SK-N-SH (cell line): ENCODE data around the gene HOXA6. TPM values are rescaled to one million over a fixed set of nuclear protein-coding genes. Genes with fewer than 3 reads are reported as not detected.

ENCODE experiments used
- CTCF ChIA-PET: fragments of 300-600, 350-600 bp; formaldehyde crosslinking; extraction: SDS; loops from one replicate; lab custom pipeline; 2021; lab: Yijun Ruan, JAX
- POLR2A ChIA-PET: fragments of 350-600 bp; sonication (Branson Sonifier 250); formaldehyde crosslinking; extraction: SDS; loops from one replicate; lab custom pipeline; 2020; ENCODE audit warnings: antibody characterized with exemption, inconsistent platforms; lab: Yijun Ruan, JAX
- DNase-seq: peaks from one replicate; pipeline ENCODE4 v3.0.0; 2012
- H2AFZ ChIP-seq: fragments of 200-600 bp; sonication (generic); 2 replicates; pipeline ENCODE4 v1.8.1; 2016; ENCODE audit warnings: antibody characterized with exemption, mild to moderate bottlenecking, low read depth
- H3F3A ChIP-seq: fragments of 200-600 bp; sonication (generic); replicated peaks from 2 replicates; pipeline ENCODE3; 2016; ENCODE audit warnings: antibody characterized with exemption, mild to moderate bottlenecking; ENCODE audit not compliant: insufficient read depth
- H3K27ac ChIP-seq, 2 experiments: fragments of 200-500 bp in 1 of 2; fragments of 200-600 bp in 1 of 2; sonication (Bioruptor generic) in 1 of 2; sonication (generic), shearing (Covaris generic) in 1 of 2; 2 replicates each; pipeline versions ENCODE4 v1.5.1 to v1.6.1; 2014 to 2016; ENCODE audit warnings: low read depth in 2 of 2, inconsistent platforms in 1 of 2, low read length in 1 of 2, mild to moderate bottlenecking in 1 of 2, mixed read lengths in 1 of 2
- H3K27me3 ChIP-seq: fragments of 200-600 bp; sonication (generic), shearing (Covaris generic); 2 replicates; pipeline ENCODE4 v1.6.1; 2016; ENCODE audit warnings: mixed run types; ENCODE audit not compliant: insufficient read depth
- H3K36me3 ChIP-seq, 2 experiments: fragments of 200-500 bp in 1 of 2; fragments of 200-600 bp in 1 of 2; sonication (Bioruptor generic) in 1 of 2; sonication (generic) in 1 of 2; replicated peaks in 1 of 2; 2 replicates each; pipeline versions ENCODE3 to v1.5.1; 2014 to 2016; ENCODE audit warnings: low read length in 1 of 2, mild to moderate bottlenecking in 1 of 2; ENCODE audit not compliant: insufficient read depth in 2 of 2, control insufficient read depth in 1 of 2
- H3K4me1 ChIP-seq, 2 experiments: fragments of 200-500 bp in 1 of 2; fragments of 200-600 bp in 1 of 2; sonication (Bioruptor generic) in 1 of 2; sonication (generic), shearing (Covaris generic) in 1 of 2; 2 replicates each; pipeline versions ENCODE4 v1.5.1 to v1.6.1; 2014 to 2016; ENCODE audit warnings: low read depth in 1 of 2, low read length in 1 of 2, mixed run types in 1 of 2; ENCODE audit not compliant: insufficient read depth in 2 of 2, control insufficient read depth in 1 of 2
- H3K4me2 ChIP-seq: fragments of 200-600 bp; sonication (generic), shearing (Covaris generic); 2 replicates; pipeline ENCODE4 v1.6.1; 2017; ENCODE audit warnings: mixed run types
- H3K4me3 ChIP-seq, 2 experiments: fragments of 200-500 bp in 1 of 2; fragments of 200-600 bp in 1 of 2; sonication (Bioruptor generic) in 1 of 2; sonication (generic), shearing (Covaris generic) in 1 of 2; 2 replicates each; pipeline versions ENCODE4 v1.5.1 to v1.8.1; 2014 to 2016; ENCODE audit warnings: low read depth in 2 of 2, inconsistent platforms in 1 of 2, low read length in 1 of 2, mild to moderate bottlenecking in 1 of 2, mixed read lengths in 1 of 2, moderate library complexity in 1 of 2
- H3K79me2 ChIP-seq: fragments of 200-600 bp; sonication (generic); 2 replicates; pipeline ENCODE4 v1.8.1; 2017; ENCODE audit warnings: mild to moderate bottlenecking; ENCODE audit not compliant: insufficient read depth
- H3K9ac ChIP-seq: fragments of 200-600 bp; sonication (generic); 2 replicates; pipeline ENCODE4 v1.6.1; 2017; ENCODE audit warnings: mixed run types
- H3K9me2 ChIP-seq: fragments of 200-600 bp; sonication (generic); 2 replicates; pipeline ENCODE4 v1.6.1; 2017; ENCODE audit warnings: mixed run types
- H3K9me3 ChIP-seq: fragments of 200-600 bp; sonication (generic); 2 replicates; pipeline ENCODE4 v1.6.1; 2017; ENCODE audit warnings: mixed run types, mild to moderate bottlenecking, moderate library complexity
- H4K20me1 ChIP-seq: fragments of 200-600 bp; sonication (generic); 2 replicates; pipeline ENCODE4 v1.6.1; 2017; ENCODE audit warnings: mild to moderate bottlenecking, mixed run types; ENCODE audit not compliant: insufficient read depth
- ELF1 ChIP-seq: IDR thresholded peaks from 2 replicates; pipeline ENCODE4 v1.4.0; 2012
- FOXJ3 ChIP-seq: sonication (generic); formaldehyde crosslinking; IDR thresholded peaks from 2 replicates; pipeline ENCODE4 v1.5.1; 2020; ENCODE audit warnings: mild to moderate bottlenecking, missing genetic modification reagents
- FOXM1 ChIP-seq: IDR thresholded peaks from 2 replicates; pipeline ENCODE4 v1.4.0; 2012; ENCODE audit warnings: low read depth, mild to moderate bottlenecking
- GABPA ChIP-seq: IDR thresholded peaks from 2 replicates; pipeline ENCODE4 v1.4.0; 2012; ENCODE audit warnings: low read depth, mild to moderate bottlenecking
- JUND ChIP-seq: IDR thresholded peaks from 2 replicates; pipeline ENCODE4 v1.4.0; 2012
- MEF2A ChIP-seq: IDR thresholded peaks from 2 replicates; pipeline ENCODE4 v1.4.0; 2012; ENCODE audit warnings: low read depth, borderline replicate concordance
- NFIC ChIP-seq: IDR thresholded peaks from 2 replicates; pipeline ENCODE4 v1.4.0; 2012; ENCODE audit warnings: borderline replicate concordance
- NRF1 ChIP-seq: IDR thresholded peaks from 2 replicates; pipeline ENCODE4 v1.6.1; 2012; ENCODE audit warnings: low read depth, mild to moderate bottlenecking, low read length
- POLR2AphosphoS5 ChIP-seq: IDR thresholded peaks from 2 replicates; pipeline ENCODE4 v1.6.1; 2012; ENCODE audit warnings: low read depth, low read length
- RAD21 ChIP-seq: IDR thresholded peaks from 2 replicates; pipeline ENCODE4 v1.6.1; 2012; ENCODE audit warnings: mild to moderate bottlenecking, low read length
- RCOR1 ChIP-seq: fragments of 150-350 bp; IDR thresholded peaks from 2 replicates; pipeline ENCODE4 v1.6.1; 2017; ENCODE audit warnings: antibody characterized with exemption, low read length
- TCF12 ChIP-seq: IDR thresholded peaks from 2 replicates; pipeline ENCODE4 v1.4.0; 2012
- WGBS: methylation state at CpG from one replicate; pipeline ENCODE4 v1.1.6; 2017; ENCODE audit warnings: low lambda C conversion rate; 5-methylcytosine and 5-hydroxymethylcytosine counted together
- polyA plus RNA-seq, 3 experiments: library from polyadenylated mRNA; depleted of rRNA; stranded (reverse); fragments of >200 nt; gene quantifications; 2 replicates each; pipeline ENCODE4 v1.2.3, GENCODE V29; 2012
- TF ChIP-seq, protein P1 (sequence below): fragments of 150-350 bp; IDR thresholded peaks from 2 replicates; pipeline ENCODE4 v1.6.1; 2017; ENCODE audit warnings: antibody characterized with exemption, low read length, low read depth, borderline replicate concordance
- TF ChIP-seq, protein P2 (sequence below): IDR thresholded peaks from 2 replicates; pipeline ENCODE4 v1.4.0; 2012; ENCODE audit warnings: low read depth, borderline replicate concordance
- TF ChIP-seq, protein P3 (sequence below): IDR thresholded peaks from 2 replicates; pipeline ENCODE4; 2012
- TF ChIP-seq, protein P4 (sequence below): IDR thresholded peaks from 2 replicates; pipeline ENCODE4 v1.6.1; 2012; ENCODE audit warnings: mild to moderate bottlenecking, low read depth, low read length, moderate library complexity

Gene HOXA6
- polyA plus RNA-seq, 1 of the 3 experiments (the other 2 are of a cell fraction) = not detected

DNA sequence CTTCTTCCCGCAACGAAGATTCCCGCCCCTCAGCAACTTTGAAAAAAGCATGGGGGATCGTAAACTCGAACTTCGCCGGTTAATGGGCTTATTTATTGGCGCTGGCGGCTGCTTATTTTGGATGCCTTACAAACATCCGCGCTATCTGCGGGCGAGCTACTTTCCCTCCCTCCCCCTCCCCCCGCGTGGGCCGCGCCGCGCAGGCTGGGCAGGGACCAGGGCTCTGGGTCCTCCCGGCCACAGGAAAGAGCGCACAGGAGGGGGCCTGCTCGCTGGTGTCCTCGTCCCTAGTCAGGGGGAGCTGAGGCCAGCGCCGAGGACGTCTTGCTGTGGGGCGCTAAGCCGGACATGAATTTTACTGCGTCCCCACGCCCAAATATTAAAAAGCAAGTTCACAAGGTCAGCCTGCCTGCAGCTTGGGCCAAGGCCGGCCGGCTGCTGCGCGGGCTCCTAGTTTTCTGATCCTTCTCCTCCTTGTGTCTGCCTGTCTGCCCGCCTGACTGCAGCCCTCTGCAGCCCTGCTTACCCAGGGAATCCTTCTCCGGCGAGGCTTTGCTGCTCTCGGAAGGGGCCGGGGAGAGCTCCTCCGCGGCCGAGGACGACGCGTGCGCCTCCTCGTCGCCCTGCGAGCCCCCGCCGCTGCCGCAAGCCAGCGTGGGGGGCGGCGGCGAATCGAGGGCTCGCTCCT is 25.4 kb upstream of the HOXA6 start:
- 13% methylated on average over 27 of the region's 58 CpGs for WGBS
- Histone ChIP-seq H3K4me1 (peaks cover 0 to 2% of the 10 kb centered on the region in 2 experiments; a peak in 1 of 4 replicates), H4K20me1 (peaks cover 13% of the 10 kb centered on the region), H3K4me2 (peak overlapping the region; percentile 58), H3K36me3 (no peaks in the 10 kb centered on the region), H3K9me2 (no peaks in the 10 kb centered on the region), H3F3A (peaks cover 7% of the 10 kb centered on the region), H3K4me3 (peak overlapping the region in 1 of 2 experiments; percentile 14; a peak in 3 of 4 replicates), H3K27me3 (peaks cover 100% of the 10 kb centered on the region), H3K27ac (no peak overlapping the region), H3K79me2 (no peaks in the 10 kb centered on the region), H3K9ac (no peak overlapping the region), H3K9me3 (no peaks in the 10 kb centered on the region), H2AFZ (peak overlapping the region; percentile 18; the same call in 1 of the 2 replicates)
- CTCF ChIA-PET = interaction anchor here (0.6 to 12.3 kb wide), 11 partner anchors 7 to 804 kb away, joined by 3 to 205 read pairs (median 3); partner anchors contain the start of genes HOXA5 and HOXA9
- TF ChIP-seq, protein P1, sequence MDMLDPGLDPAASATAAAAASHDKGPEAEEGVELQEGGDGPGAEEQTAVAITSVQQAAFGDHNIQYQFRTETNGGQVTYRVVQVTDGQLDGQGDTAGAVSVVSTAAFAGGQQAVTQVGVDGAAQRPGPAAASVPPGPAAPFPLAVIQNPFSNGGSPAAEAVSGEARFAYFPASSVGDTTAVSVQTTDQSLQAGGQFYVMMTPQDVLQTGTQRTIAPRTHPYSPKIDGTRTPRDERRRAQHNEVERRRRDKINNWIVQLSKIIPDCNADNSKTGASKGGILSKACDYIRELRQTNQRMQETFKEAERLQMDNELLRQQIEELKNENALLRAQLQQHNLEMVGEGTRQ = no peak
- TF ChIP-seq GABPA = no peak
- TF ChIP-seq RCOR1 = no peak
- TF ChIP-seq RAD21 = no peak
- TF ChIP-seq, protein P2, sequence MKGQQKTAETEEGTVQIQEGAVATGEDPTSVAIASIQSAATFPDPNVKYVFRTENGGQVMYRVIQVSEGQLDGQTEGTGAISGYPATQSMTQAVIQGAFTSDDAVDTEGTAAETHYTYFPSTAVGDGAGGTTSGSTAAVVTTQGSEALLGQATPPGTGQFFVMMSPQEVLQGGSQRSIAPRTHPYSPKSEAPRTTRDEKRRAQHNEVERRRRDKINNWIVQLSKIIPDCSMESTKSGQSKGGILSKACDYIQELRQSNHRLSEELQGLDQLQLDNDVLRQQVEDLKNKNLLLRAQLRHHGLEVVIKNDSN = no peak
- TF ChIP-seq JUND = no peak
- no peak for TF ChIP-seq NRF1
- TF ChIP-seq ELF1 = no peak
- no peak for TF ChIP-seq FOXM1
- TF ChIP-seq, protein P3, sequence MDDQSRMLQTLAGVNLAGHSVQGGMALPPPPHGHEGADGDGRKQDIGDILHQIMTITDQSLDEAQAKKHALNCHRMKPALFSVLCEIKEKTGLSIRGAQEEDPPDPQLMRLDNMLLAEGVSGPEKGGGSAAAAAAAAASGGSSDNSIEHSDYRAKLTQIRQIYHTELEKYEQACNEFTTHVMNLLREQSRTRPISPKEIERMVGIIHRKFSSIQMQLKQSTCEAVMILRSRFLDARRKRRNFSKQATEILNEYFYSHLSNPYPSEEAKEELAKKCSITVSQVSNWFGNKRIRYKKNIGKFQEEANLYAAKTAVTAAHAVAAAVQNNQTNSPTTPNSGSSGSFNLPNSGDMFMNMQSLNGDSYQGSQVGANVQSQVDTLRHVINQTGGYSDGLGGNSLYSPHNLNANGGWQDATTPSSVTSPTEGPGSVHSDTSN = no peak
- TF ChIP-seq TCF12 = no peak
- TF ChIP-seq NFIC = no peak
- no peak for TF ChIP-seq POLR2AphosphoS5
- DNase-seq = peak; percentile 66
- POLR2A ChIA-PET = no interaction called here

DNA sequence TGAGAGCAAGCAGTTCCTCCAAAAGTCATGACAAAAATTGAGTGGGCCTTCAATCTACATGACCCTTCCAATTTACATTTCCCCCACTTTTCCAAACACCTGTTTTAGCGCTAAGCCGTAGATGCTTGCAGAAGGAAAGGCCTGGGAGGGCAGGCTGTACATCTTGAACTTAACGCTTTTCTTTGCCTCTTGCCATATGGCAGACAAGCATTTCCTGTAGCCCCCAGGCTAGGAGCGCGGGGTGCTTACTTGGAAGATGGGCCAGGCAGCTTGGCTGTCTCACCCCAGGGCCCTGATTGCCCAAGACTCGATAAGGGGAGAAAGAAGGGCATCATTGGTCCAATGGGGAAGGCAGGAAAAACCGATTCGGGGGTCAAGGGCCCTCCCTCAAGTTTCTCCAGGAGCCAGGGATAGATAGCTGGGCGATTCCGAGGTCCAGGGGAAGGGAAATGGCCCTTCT is 24.8 kb upstream of the HOXA6 start:
- H4K20me1 ChIP-seq = peaks cover 13% of the 10 kb centered on the region
- no peaks in the 10 kb centered on the region for H3K9me3 ChIP-seq
- peaks cover 100% of the 10 kb centered on the region for H3K27me3 ChIP-seq
- H3K9me2 ChIP-seq = no peaks in the 10 kb centered on the region
- no peak for DNase-seq
- ChIA-PET POLR2A (no interaction called here), CTCF (interaction anchor here (0.6 to 12.3 kb wide), 9 partner anchors 2 to 505 kb away, joined by 3 to 205 read pairs (median 4); partner anchors contain the start of genes HOXA10, HOXA5 and HOXA9)
- H3K4me1 ChIP-seq = peaks cover 0 to 2% of the 10 kb centered on the region in 2 experiments; a peak in 1 of 4 replicates
- no peak overlapping the region for H2AFZ ChIP-seq
- H3K36me3 ChIP-seq = no peaks in the 10 kb centered on the region
- no peak overlapping the region for H3K27ac ChIP-seq
- no peak overlapping the region for H3K4me2 ChIP-seq
- WGBS = 12% methylated on average over 10 of the region's 10 CpGs
- H3K79me2 ChIP-seq = no peaks in the 10 kb centered on the region
- no peak overlapping the region for H3K9ac ChIP-seq
- H3K4me3 ChIP-seq = no peak overlapping the region
- peaks cover 9% of the 10 kb centered on the region for H3F3A ChIP-seq
- TF ChIP-seq, protein P4, sequence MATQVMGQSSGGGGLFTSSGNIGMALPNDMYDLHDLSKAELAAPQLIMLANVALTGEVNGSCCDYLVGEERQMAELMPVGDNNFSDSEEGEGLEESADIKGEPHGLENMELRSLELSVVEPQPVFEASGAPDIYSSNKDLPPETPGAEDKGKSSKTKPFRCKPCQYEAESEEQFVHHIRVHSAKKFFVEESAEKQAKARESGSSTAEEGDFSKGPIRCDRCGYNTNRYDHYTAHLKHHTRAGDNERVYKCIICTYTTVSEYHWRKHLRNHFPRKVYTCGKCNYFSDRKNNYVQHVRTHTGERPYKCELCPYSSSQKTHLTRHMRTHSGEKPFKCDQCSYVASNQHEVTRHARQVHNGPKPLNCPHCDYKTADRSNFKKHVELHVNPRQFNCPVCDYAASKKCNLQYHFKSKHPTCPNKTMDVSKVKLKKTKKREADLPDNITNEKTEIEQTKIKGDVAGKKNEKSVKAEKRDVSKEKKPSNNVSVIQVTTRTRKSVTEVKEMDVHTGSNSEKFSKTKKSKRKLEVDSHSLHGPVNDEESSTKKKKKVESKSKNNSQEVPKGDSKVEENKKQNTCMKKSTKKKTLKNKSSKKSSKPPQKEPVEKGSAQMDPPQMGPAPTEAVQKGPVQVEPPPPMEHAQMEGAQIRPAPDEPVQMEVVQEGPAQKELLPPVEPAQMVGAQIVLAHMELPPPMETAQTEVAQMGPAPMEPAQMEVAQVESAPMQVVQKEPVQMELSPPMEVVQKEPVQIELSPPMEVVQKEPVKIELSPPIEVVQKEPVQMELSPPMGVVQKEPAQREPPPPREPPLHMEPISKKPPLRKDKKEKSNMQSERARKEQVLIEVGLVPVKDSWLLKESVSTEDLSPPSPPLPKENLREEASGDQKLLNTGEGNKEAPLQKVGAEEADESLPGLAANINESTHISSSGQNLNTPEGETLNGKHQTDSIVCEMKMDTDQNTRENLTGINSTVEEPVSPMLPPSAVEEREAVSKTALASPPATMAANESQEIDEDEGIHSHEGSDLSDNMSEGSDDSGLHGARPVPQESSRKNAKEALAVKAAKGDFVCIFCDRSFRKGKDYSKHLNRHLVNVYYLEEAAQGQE = no peak
- TF ChIP-seq, protein P2 = no peak
- TF ChIP-seq MEF2A = no peak
- no peak for TF ChIP-seq TCF12
- no peak for TF ChIP-seq FOXJ3 (CRISPR knock-in tag)
- TF ChIP-seq GABPA = no peak
- no peak for TF ChIP-seq FOXM1
